ENCODE results near the gene ZMYM1.
"Not testable (repeated sequence)": the region's sequence is repeated elsewhere in the genome, so short reads cannot be mapped to it uniquely, and the experiment has no call there.

The ZMYM1 gene

DNA sequence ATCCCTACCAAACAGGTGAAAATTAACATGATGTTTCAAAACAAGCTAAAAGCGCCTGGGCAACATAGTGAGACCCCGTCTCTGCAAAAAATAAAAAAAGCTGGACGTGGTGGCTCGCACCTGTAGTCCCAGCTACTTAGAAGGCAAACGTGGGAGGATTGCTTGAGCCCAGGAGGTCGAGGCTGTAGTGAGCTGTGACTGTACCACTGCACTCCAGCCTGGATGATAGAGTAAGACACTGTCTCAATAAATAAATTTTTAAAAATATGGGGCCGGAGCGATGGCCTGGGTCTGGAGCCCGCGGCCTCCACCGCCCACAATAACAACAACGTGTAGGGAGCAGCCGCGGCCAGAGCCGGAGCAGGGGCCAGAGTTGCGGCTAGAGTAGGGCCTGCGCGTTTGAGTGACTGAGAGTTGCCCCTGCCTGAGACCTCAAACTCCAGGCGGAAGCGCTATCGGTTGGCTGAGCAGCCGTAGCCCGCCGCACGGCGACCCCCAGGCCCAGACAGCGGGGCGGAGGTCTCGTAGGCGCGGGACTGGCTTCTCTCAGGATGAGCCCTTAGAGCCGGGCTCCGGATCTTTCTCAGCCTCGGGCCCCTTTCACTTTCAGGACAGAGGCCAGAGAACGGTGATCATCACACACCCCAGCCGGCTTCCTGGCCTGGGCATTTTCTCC lies 41.4 kb downstream of the ZMYM1 start:
- no peaks in the 10 kb centered on the region for H3K36me3 ChIP-seq (replicated peaks)
- no peak for DNase-seq
- in situ Hi-C loops (cut with HindIII; ENCODE audit: low pct_ligation_motif_present, low sequenced_read_pairs), result loop anchor here (25.0 kb wide), 1 partner anchor 133 kb away; the partner anchor contains the start of gene TMEM35B
- TF ChIP-seq, protein P1, sequence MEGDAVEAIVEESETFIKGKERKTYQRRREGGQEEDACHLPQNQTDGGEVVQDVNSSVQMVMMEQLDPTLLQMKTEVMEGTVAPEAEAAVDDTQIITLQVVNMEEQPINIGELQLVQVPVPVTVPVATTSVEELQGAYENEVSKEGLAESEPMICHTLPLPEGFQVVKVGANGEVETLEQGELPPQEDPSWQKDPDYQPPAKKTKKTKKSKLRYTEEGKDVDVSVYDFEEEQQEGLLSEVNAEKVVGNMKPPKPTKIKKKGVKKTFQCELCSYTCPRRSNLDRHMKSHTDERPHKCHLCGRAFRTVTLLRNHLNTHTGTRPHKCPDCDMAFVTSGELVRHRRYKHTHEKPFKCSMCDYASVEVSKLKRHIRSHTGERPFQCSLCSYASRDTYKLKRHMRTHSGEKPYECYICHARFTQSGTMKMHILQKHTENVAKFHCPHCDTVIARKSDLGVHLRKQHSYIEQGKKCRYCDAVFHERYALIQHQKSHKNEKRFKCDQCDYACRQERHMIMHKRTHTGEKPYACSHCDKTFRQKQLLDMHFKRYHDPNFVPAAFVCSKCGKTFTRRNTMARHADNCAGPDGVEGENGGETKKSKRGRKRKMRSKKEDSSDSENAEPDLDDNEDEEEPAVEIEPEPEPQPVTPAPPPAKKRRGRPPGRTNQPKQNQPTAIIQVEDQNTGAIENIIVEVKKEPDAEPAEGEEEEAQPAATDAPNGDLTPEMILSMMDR (IDR thresholded peaks at IDR 0.05; ENCODE audit: low read depth, low read length, missing control alignments), result no peak
- H3K4me3 ChIP-seq (ENCODE audit: low read depth, low read length), result peak overlapping the region; percentile 45
- no peak overlapping the region for H3K27ac ChIP-seq
- H3K27me3 ChIP-seq (replicated peaks), result no peaks in the 10 kb centered on the region

- in situ Hi-C loops (cut with HindIII; ENCODE audit: low pct_ligation_motif_present, low sequenced_read_pairs), result loop anchor here (25.0 kb wide), 1 partner anchor 135 kb away; the partner anchor contains the start of gene TMEM35B
- Histone ChIP-seq H3K27ac (no peak overlapping the region), H3K4me3 (ENCODE audit: low read depth, low read length) (no peak overlapping the region), H3K36me3 (replicated peaks) (no peaks in the 10 kb centered on the region), H3K27me3 (replicated peaks) (no peaks in the 10 kb centered on the region)
- TF ChIP-seq, protein P1 (IDR thresholded peaks at IDR 0.05; ENCODE audit: low read depth, low read length, missing control alignments), result no peak
- peak; percentile 8 for DNase-seq
Observed at GRCh38 chr1:35122311-35122710, 43.1 kb downstream of the ZMYM1 start.

- in situ Hi-C loops (cut with HindIII; ENCODE audit: low pct_ligation_motif_present, low sequenced_read_pairs), result no loop called here
- TF ChIP-seq, protein P1 (IDR thresholded peaks at IDR 0.05; ENCODE audit: low read depth, low read length, missing control alignments), result no peak
- DNase-seq, result no peak
- no peak overlapping the region for H3K4me3 ChIP-seq (ENCODE audit: low read depth, low read length)
- no peak overlapping the region for H3K27ac ChIP-seq
- H3K27me3 ChIP-seq (replicated peaks), result no peaks in the 10 kb centered on the region
- H3K36me3 ChIP-seq (replicated peaks), result no peaks in the 10 kb centered on the region
Observed at GRCh38 chr1:35126546-35126945, 47.4 kb downstream of the ZMYM1 start.

- no peak for DNase-seq
- no peaks in the 10 kb centered on the region for H3K36me3 ChIP-seq (replicated peaks)
- no peak overlapping the region for H3K4me3 ChIP-seq (ENCODE audit: low read depth, low read length)
- in situ Hi-C loops (cut with HindIII; ENCODE audit: low pct_ligation_motif_present, low sequenced_read_pairs), result no loop called here
- H3K27me3 ChIP-seq (replicated peaks), result no peaks in the 10 kb centered on the region
- H3K27ac ChIP-seq, result no peak overlapping the region
- TF ChIP-seq, protein P1 (IDR thresholded peaks at IDR 0.05; ENCODE audit: low read depth, low read length, missing control alignments), result no peak
Observed at GRCh38 chr1:35129080-35129479, 49.9 kb downstream of the ZMYM1 start.

GRCh38 chr1:35136780-35137179 lies 57.6 kb downstream of the ZMYM1 start:
- in situ Hi-C loops (cut with HindIII; ENCODE audit: low pct_ligation_motif_present, low sequenced_read_pairs), result no loop called here
- no peak overlapping the region for H3K27ac ChIP-seq
- TF ChIP-seq, protein P1 (IDR thresholded peaks at IDR 0.05; ENCODE audit: low read depth, low read length, missing control alignments), result no peak
- H3K27me3 ChIP-seq (replicated peaks), result no peaks in the 10 kb centered on the region
- DNase-seq, result no peak
- no peak overlapping the region for H3K4me3 ChIP-seq (ENCODE audit: low read depth, low read length)
- H3K36me3 ChIP-seq (replicated peaks), result no peaks in the 10 kb centered on the region

- in situ Hi-C loops (cut with HindIII; ENCODE audit: low pct_ligation_motif_present, low sequenced_read_pairs); H3K27ac ChIP-seq; H3K27me3 ChIP-seq (replicated peaks); H3K36me3 ChIP-seq (replicated peaks); H3K4me3 ChIP-seq (ENCODE audit: low read depth, low read length); DNase-seq: not testable (repeated sequence)
Observed at GRCh38 chr1:35137590-35137989, 58.4 kb downstream of the ZMYM1 start.

GRCh38 chr1:35142294-35142693 lies 63.1 kb downstream of the ZMYM1 start:
- in situ Hi-C loops (cut with HindIII; ENCODE audit: low pct_ligation_motif_present, low sequenced_read_pairs); H3K4me3 ChIP-seq (ENCODE audit: low read depth, low read length); DNase-seq; H3K36me3 ChIP-seq (replicated peaks); H3K27me3 ChIP-seq (replicated peaks); H3K27ac ChIP-seq: not testable (repeated sequence)

DNA sequence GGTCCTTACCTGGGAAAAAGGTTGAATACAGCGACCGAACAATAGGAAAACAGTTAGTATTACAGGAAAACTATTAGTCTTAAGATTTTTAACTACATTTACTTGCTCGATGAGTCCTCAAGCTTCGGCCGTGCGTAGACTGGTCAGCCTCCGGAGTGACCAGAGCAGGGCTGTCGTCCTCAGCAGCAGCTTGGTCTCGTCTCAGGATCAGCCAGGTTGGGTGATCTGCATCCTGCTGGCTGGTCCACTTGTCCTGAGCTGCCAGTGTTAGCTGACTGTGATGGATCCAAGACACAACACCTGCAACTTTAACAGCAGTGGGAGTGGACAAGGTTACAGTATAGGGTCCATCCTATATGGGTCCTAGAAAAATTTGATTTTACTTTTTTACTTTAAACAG lies 63.5 kb downstream of the ZMYM1 start:
- H3K27ac ChIP-seq; H3K27me3 ChIP-seq (replicated peaks); in situ Hi-C loops (cut with HindIII; ENCODE audit: low pct_ligation_motif_present, low sequenced_read_pairs); DNase-seq; H3K4me3 ChIP-seq (ENCODE audit: low read depth, low read length); H3K36me3 ChIP-seq (replicated peaks): not testable (repeated sequence)

Data from brain microvascular endothelial cell (primary cell).